GM12872 (cell line): ENCODE data around the gene MYO7A.

Experiments
- TF ChIP-seq, protein P1 (sequence below): IDR thresholded peaks from 3 replicates; pipeline ENCODE4 v1.5.1; 2011; ENCODE audit warnings: low read depth, mild to moderate bottlenecking, low read length, moderate library complexity; ENCODE audit not compliant: insufficient read depth

Gene MYO7A

DNA sequence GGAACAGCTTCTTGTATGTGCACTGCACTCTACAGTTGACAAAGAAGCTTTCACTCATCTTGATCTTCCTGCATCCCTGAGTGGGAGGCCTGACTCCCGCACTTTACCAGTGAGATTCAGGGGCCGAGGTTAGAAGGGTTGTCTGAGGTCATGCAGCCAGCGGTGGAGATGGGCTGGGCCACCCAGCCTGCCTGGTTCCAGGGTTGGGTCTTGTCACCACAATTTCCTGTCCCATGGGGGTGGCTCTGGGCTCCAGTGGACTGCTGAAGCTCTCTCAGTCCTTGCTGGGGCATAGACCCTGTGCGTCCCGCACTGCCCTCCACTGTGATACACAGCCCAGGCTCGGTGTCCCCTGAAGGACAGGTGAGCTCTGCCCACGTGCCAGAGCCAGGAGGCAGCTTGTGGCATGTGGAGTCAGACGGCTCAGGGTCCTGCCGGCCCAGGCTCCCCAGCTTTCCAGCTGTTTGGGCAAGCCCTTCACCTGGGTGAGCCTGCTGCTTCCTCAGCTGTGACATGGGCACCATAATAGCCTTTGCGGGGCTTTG lies 6.9 kb upstream of the MYO7A start:
- TF ChIP-seq, protein P1, sequence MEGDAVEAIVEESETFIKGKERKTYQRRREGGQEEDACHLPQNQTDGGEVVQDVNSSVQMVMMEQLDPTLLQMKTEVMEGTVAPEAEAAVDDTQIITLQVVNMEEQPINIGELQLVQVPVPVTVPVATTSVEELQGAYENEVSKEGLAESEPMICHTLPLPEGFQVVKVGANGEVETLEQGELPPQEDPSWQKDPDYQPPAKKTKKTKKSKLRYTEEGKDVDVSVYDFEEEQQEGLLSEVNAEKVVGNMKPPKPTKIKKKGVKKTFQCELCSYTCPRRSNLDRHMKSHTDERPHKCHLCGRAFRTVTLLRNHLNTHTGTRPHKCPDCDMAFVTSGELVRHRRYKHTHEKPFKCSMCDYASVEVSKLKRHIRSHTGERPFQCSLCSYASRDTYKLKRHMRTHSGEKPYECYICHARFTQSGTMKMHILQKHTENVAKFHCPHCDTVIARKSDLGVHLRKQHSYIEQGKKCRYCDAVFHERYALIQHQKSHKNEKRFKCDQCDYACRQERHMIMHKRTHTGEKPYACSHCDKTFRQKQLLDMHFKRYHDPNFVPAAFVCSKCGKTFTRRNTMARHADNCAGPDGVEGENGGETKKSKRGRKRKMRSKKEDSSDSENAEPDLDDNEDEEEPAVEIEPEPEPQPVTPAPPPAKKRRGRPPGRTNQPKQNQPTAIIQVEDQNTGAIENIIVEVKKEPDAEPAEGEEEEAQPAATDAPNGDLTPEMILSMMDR: no peak

GRCh38 chr11:77121876-77122575 lies 6.0 kb upstream of the MYO7A start:
- TF ChIP-seq, protein P1: no peak

- TF ChIP-seq, protein P1: no peak
These were observed 5.4 kb upstream of the MYO7A start for GRCh38 chr11:77122576-77123212.

DNA sequence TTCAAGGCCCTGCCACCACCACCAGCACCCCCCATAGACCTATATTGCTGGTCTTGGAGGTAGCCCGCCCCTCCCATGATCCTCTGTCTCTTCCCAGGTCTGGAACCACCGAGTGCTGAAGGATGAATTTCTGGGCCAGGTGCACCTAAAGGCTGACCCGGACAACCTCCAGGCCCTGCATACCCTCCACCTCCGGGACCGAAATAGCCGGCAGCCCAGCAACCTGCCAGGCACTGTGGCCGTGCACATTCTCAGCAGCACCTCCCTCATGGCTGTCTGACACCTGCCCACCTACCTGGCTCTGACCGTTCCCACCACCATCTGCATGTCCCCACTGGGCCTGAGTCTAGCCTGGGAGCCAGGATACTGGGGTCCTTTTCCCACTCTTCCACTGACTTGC lies 4.5 kb upstream of the MYO7A start:
- TF ChIP-seq, protein P1: no peak

DNA sequence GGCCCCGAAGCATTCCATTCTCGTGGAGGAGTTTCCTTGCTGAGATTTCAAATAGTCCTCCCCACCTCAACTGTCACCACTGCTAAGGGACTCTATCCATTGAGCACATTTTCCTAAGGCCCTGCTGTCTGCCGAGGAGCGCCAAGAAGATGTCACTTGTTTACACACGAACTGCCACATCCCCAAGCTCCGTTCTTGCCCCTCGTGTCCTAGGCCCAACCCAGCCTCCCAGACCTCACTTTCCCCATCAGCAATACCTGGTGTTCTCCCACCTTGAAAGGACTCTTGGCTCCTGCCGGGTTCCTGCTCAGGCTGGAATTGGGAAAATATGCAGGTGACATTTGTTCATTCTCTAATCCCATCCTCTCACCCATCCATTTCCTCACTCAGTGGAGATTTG lies 4.0 kb upstream of the MYO7A start:
- TF ChIP-seq, protein P1: no peak

DNA sequence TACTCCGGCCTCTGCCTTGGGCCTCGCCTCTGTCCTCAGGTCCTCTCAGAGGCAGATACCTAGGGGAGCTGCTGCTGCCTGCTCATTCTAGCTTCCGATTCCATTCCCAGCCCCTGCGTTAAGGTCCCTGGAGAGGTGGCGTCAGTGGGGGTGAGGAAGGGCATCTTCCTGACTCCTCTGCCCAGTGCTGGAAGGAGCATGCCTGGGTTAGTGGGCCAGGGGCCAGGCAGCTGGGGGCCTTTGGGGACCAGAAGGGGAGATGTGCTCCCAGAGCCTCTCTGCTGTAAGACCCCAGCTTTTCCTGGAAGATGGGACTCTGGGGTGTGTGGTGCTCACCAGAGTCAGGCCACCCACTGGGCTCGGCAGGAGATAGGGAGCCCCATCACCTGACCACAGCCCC lies 3.6 kb upstream of the MYO7A start:
- TF ChIP-seq, protein P1: no peak

DNA sequence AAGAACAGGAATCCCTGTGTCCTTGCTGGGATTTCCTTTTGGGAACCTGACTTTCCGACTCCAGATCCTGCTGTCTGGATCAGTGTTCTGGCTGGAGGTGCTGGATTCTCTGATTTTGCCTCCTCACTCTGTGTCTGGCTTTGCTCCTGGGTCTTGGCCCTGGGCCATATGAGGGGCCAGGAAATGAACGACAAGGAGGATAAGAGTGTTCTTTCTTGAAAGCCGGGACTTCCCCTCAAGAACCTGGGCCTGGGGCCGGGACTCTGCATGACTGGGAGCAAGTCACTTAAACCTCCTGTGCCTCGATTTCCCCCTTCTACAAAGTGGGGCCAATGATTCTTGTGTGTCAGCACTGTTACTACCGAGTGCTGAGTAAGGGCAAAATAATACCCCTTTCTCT lies 2.9 kb upstream of the MYO7A start:
- TF ChIP-seq, protein P1: no peak
